HG02973 (cell line): ENCODE measurements around the gene MANSC4.

Experiments used
- ATAC-seq: cut with Tn5 transposase; IDR thresholded peaks from one replicate; pipeline ENCODE4 v1.9.1; 2021; ENCODE audit warnings: moderate library complexity; ENCODE audit not compliant: unreplicated experiment

MANSC4 gene

GRCh38 chr12:27801630-27802029 lies 21.6 kb upstream of the MANSC4 start:
- no peak for ATAC-seq

- no peak for ATAC-seq
Observed at GRCh38 chr12:27800819-27801218, 20.8 kb upstream of the MANSC4 start.

- ATAC-seq: no peak
Observed at GRCh38 chr12:27797301-27798025, 17.4 kb upstream of the MANSC4 start.

- no peak for ATAC-seq
Observed at GRCh38 chr12:27796128-27796527, 16.1 kb upstream of the MANSC4 start.

- ATAC-seq: no peak
Observed at GRCh38 chr12:27794818-27795584, 15.0 kb upstream of the MANSC4 start.

- ATAC-seq: no peak
Observed at GRCh38 chr12:27790179-27790578, 10.1 kb upstream of the MANSC4 start.

GRCh38 chr12:27787559-27787958 lies 7.5 kb upstream of the MANSC4 start:
- no peak for ATAC-seq

- ATAC-seq: no peak
Observed at GRCh38 chr12:27785882-27786570, 6.0 kb upstream of the MANSC4 start.

- ATAC-seq: no peak
Observed at GRCh38 chr12:27782481-27782880, 2.4 kb upstream of the MANSC4 start.

- ATAC-seq: no peak
Observed at GRCh38 chr12:27781680-27782079, 1.6 kb upstream of the MANSC4 start.

GRCh38 chr12:27780612-27781408 lies 774 bp upstream of the MANSC4 start:
- peak; percentile 30 for ATAC-seq

- ATAC-seq: peak; percentile 47
Observed at GRCh38 chr12:27779416-27779919, 568 bp downstream of the MANSC4 start.

GRCh38 chr12:27778206-27778605 lies 1.8 kb downstream of the MANSC4 start:
- no peak for ATAC-seq

- ATAC-seq: no peak
Observed at GRCh38 chr12:27777141-27777540, 2.9 kb downstream of the MANSC4 start.

- ATAC-seq: no peak
Observed at GRCh38 chr12:27772328-27773049, 7.5 kb downstream of the MANSC4 start.

- no peak for ATAC-seq
Observed at GRCh38 chr12:27771481-27772327, 8.3 kb downstream of the MANSC4 start.

GRCh38 chr12:27769142-27769673 lies 10.8 kb downstream of the MANSC4 start:
- no peak for ATAC-seq

GRCh38 chr12:27766587-27766986 lies 13.4 kb downstream of the MANSC4 start:
- no peak for ATAC-seq

- ATAC-seq: no peak
Observed at GRCh38 chr12:27762757-27763156, 17.3 kb downstream of the MANSC4 start.
